Measurements from ENCODE around the gene STAT5B. TPM values are rescaled to one million over a fixed set of nuclear protein-coding genes. Genes with fewer than 3 reads are reported as not detected.

The STAT5B gene
- total RNA-seq, 1 donor from 2014 or later, result 67.9 TPM

DNA sequence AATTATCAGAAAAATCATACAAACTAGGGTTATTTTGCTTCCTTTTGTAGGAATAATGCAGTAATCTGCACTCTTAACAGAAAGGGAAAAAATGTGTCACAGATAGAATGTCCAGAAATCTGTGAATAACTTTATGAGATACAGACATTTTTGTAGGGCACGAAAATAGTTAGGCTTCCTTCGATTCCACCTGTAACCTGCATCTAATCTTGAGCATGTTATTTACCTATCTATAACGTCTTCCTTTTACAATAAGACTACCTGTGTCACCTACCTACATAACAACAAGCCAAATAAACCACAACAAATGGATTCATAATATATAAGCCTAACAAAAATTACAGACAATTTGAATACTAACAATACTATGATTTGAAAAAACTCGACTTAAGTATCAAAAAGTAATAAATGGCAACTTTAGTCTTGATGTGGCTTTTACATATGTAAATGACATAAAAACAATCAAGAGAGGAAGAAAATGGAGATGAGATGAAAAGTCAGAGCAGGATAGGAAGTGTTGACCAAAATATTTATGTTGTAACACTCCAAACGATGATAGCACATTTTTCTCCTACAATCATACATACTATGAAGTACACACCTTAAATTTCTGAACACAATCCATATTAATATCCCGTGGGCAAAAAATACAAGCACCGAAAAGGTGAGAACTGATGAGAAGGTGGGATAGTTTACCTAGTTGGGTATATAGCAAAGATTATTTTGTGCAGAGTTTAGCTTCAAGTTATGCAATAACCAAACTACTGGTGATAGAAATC, 2.5 kb downstream of the STAT5B start:
- H3K4me3 ChIP-seq, result no peak overlapping the region
- H3K9me3 ChIP-seq, result no peaks in the 10 kb centered on the region
- H3K36me3 ChIP-seq, result no peaks in the 10 kb centered on the region
- intact Hi-C loops (cut with DNase I), result no loop called here
- no peak for DNase-seq
- peaks cover 53% of the 10 kb centered on the region for H3K4me1 ChIP-seq
- no peak for ATAC-seq
- no peaks in the 10 kb centered on the region for H3K27me3 ChIP-seq (ENCODE audit: low read depth)
- H3K27ac ChIP-seq, result no peak overlapping the region
- TF ChIP-seq, protein P1, sequence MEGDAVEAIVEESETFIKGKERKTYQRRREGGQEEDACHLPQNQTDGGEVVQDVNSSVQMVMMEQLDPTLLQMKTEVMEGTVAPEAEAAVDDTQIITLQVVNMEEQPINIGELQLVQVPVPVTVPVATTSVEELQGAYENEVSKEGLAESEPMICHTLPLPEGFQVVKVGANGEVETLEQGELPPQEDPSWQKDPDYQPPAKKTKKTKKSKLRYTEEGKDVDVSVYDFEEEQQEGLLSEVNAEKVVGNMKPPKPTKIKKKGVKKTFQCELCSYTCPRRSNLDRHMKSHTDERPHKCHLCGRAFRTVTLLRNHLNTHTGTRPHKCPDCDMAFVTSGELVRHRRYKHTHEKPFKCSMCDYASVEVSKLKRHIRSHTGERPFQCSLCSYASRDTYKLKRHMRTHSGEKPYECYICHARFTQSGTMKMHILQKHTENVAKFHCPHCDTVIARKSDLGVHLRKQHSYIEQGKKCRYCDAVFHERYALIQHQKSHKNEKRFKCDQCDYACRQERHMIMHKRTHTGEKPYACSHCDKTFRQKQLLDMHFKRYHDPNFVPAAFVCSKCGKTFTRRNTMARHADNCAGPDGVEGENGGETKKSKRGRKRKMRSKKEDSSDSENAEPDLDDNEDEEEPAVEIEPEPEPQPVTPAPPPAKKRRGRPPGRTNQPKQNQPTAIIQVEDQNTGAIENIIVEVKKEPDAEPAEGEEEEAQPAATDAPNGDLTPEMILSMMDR (IDR thresholded peaks at IDR 0.05), result no peak

DNA sequence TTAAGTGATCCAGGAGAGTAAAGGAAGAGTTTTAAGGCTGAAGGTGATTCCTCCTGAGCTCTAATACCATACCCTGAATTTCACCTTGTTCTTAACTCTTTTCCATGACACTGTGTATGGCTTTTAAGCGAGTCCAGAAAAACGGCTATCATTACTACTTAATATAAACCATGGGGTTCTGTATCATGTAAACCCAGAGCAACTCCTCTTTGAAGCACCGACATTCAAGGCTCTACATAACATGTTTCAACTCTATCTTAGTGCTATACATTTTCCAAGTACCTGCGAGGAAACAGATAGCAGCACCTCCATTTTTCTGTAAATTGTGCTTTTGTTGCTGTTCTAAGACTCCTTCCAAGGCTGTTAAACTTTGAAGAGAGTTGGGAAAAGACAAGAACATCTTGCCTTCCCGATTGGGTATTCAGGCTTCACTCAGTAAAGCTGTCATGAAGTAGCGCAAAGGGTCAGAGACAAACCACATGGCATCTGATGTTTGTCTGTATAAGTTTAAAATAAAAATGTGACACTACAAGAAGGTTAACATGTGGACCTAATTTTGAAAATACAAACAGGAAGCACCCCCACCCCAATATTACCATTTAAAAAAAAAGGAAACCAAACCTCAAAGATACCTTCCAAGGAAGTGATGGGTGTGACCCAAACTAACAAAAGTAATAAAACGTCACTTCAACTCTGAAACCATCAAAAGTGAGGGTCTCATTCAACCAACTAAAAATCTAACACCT, 3.9 kb downstream of the STAT5B start:
- Histone ChIP-seq H3K27me3 (ENCODE audit: low read depth) (no peaks in the 10 kb centered on the region), H3K27ac (no peak overlapping the region), H3K4me1 (peaks cover 52% of the 10 kb centered on the region), H3K9me3 (no peaks in the 10 kb centered on the region), H3K36me3 (no peaks in the 10 kb centered on the region), H3K4me3 (no peak overlapping the region)
- intact Hi-C loops (cut with DNase I), result no loop called here
- DNase-seq (no peak), ATAC-seq (no peak)
- TF ChIP-seq, protein P1 (IDR thresholded peaks at IDR 0.05), result no peak

DNA sequence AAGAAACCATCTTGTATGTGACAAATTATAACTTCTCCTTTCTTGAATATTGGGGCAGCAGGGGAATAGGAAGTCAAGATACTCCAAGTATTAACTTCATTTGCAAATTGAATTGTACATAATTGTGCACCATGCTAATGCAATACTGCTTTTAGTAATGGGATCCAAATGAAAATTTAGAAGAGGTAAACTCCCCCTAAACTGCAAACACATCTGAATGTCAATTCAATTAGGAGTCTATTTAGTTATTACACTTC, 4.5 kb downstream of the STAT5B start:
- no peak overlapping the region for H3K27ac ChIP-seq
- H3K36me3 ChIP-seq, result no peaks in the 10 kb centered on the region
- intact Hi-C loops (cut with DNase I), result no loop called here
- DNase-seq (no peak), ATAC-seq (no peak)
- H3K4me3 ChIP-seq, result no peak overlapping the region
- TF ChIP-seq, protein P1 (IDR thresholded peaks at IDR 0.05), result no peak
- H3K9me3 ChIP-seq, result no peaks in the 10 kb centered on the region
- peaks cover 51% of the 10 kb centered on the region for H3K4me1 ChIP-seq
- H3K27me3 ChIP-seq (ENCODE audit: low read depth), result no peaks in the 10 kb centered on the region

DNA sequence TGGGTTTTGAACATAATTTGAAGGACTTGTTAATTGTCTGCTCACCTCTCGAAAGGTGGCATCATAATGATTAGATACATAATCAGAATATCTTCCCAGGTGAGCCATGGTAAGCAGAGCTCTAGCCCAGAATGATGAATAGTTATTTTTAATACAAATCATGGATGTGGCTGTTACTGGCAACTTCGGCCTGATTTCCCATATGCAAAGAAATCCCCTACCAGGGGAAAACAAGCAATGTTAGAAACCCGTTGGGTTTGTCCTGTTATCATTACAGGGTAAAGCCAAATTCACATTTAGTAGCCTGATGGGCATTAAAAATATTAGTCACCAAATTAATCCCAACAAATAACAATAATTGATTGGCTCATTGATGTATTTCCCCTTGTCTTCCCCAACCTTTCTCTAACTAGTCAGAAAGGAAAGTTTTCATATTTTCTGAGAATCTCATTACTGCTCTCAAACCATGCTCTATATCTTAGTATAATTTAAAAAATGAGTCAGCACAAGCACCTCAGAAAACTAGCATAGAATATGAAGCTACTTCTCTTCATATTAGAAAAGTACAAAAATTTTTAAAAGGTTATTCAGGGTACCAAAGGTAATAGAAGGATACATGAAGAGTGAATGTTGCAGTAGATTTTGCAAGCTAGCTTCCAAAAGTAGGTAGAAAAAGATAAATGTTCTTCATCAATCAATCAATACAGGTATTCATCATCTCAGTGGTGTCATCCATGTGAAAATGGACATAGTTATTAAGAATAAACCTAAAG, 5.0 kb downstream of the STAT5B start:
- DNase-seq (no peak), ATAC-seq (no peak)
- TF ChIP-seq, protein P1 (IDR thresholded peaks at IDR 0.05), result no peak
- Histone ChIP-seq H3K36me3 (no peaks in the 10 kb centered on the region), H3K4me1 (peaks cover 52% of the 10 kb centered on the region), H3K4me3 (no peak overlapping the region), H3K27ac (no peak overlapping the region), H3K27me3 (ENCODE audit: low read depth) (no peaks in the 10 kb centered on the region), H3K9me3 (no peaks in the 10 kb centered on the region)
- intact Hi-C loops (cut with DNase I), result no loop called here

DNA sequence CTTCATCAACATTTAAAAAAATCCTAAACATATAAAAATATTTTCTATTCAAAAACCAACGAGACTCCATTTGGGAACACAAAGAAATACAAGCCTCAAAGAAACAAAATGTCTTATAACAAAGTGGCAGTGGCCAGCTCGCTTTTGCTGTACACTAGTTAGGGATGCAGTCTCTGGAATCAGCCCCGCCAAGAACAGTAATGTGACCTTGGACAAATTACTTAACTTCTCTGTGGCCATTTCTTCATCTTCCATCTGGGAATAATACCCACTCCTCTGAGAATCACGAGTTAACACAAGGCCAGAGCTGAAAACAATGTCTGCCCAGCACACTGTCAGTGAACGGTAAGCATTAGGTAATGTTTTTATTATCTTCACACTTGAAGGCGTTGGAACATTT, 5.6 kb downstream of the STAT5B start:
- Histone ChIP-seq H3K27ac (no peak overlapping the region), H3K9me3 (no peaks in the 10 kb centered on the region), H3K4me3 (no peak overlapping the region), H3K27me3 (ENCODE audit: low read depth) (no peaks in the 10 kb centered on the region), H3K36me3 (no peaks in the 10 kb centered on the region), H3K4me1 (peaks cover 52% of the 10 kb centered on the region)
- DNase-seq (no peak), ATAC-seq (no peak)
- intact Hi-C loops (cut with DNase I), result no loop called here
- TF ChIP-seq, protein P1 (IDR thresholded peaks at IDR 0.05), result no peak
